Omental fat pad (tissue), 4 donors: Measurements from ENCODE around the gene TARDBP. TPM values are rescaled to one million over a fixed set of nuclear protein-coding genes. Genes with fewer than 3 reads are reported as not detected.
"Not testable (repeated sequence)": the region's sequence is repeated elsewhere in the genome, so short reads cannot be mapped to it uniquely, and the experiment has no call there.

Experiments
- ATAC-seq: fragments of 150-250 bp; one replicate; pipeline ENCODE4 v1.9.1; 2016; ENCODE audit warnings: mild to moderate bottlenecking, moderate library complexity; ENCODE audit not compliant: low FRiP score
- DNase-seq: peaks from one replicate; pipeline ENCODE4 v3.0.0-alpha.2; 2019; ENCODE audit warnings: low spot score
- total RNA-seq, 4 donors: library from RNA; depleted of rRNA; stranded (reverse); fragments of >200 nt; gene quantifications; one replicate each; pipeline ENCODE4 v1.1.0, GENCODE V29; 2016
- TF ChIP-seq, protein P1 (sequence below), 3 donors: fragments of 450-650 bp; IDR thresholded peaks; one replicate each; pipeline ENCODE4 v1.5.1; 2016 to 2017; ENCODE audit warnings: antibody characterized with exemption in 3 of 3, mild to moderate bottlenecking in 3 of 3, moderate library complexity in 2 of 3

The TARDBP gene
- total RNA-seq, 4 donors from 2014 or later: 73.8 to 188 (median 124) TPM

GRCh38 chr1:11061652-11062365 is 49.4 kb downstream of the TARDBP start:
- TF ChIP-seq, protein P1, sequence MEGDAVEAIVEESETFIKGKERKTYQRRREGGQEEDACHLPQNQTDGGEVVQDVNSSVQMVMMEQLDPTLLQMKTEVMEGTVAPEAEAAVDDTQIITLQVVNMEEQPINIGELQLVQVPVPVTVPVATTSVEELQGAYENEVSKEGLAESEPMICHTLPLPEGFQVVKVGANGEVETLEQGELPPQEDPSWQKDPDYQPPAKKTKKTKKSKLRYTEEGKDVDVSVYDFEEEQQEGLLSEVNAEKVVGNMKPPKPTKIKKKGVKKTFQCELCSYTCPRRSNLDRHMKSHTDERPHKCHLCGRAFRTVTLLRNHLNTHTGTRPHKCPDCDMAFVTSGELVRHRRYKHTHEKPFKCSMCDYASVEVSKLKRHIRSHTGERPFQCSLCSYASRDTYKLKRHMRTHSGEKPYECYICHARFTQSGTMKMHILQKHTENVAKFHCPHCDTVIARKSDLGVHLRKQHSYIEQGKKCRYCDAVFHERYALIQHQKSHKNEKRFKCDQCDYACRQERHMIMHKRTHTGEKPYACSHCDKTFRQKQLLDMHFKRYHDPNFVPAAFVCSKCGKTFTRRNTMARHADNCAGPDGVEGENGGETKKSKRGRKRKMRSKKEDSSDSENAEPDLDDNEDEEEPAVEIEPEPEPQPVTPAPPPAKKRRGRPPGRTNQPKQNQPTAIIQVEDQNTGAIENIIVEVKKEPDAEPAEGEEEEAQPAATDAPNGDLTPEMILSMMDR (IDR thresholded peaks at IDR 0.05): no peak
- ATAC-seq (no peak), DNase-seq (no peak)

- DNase-seq (no peak), ATAC-seq (no peak)
- TF ChIP-seq, protein P1 (IDR thresholded peaks at IDR 0.05): no peak
These were observed 50.5 kb downstream of the TARDBP start for GRCh38 chr1:11062965-11063401.

- not testable (repeated sequence) for ATAC-seq, DNase-seq
These were observed 51.6 kb downstream of the TARDBP start for GRCh38 chr1:11063937-11064537.

- no peak for ATAC-seq
- TF ChIP-seq, protein P1 (IDR thresholded peaks at IDR 0.05): no peak
- no peak for DNase-seq
These were observed 52.5 kb downstream of the TARDBP start for GRCh38 chr1:11064942-11065341.

DNA sequence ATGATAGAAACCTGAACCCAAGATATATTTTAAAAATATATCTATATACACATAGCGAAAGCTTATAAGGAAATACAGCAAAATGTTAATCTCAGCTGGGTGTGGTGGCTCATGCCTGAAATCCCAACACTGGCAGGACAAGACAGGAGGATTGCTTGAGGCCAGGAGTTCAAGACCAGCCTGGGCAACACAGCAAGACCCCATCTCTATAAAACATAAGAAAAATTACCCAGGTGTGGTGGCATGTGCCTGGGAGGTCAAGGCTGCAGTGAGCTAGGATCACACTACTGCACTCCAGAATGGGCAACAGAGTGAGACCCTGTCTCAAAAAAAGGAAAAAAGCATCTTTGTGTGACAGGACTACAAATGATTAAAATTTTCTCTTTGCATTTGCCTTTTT is 53.3 kb downstream of the TARDBP start:
- no peak for DNase-seq
- TF ChIP-seq, protein P1 (IDR thresholded peaks at IDR 0.05): no peak
- ATAC-seq: no peak

DNA sequence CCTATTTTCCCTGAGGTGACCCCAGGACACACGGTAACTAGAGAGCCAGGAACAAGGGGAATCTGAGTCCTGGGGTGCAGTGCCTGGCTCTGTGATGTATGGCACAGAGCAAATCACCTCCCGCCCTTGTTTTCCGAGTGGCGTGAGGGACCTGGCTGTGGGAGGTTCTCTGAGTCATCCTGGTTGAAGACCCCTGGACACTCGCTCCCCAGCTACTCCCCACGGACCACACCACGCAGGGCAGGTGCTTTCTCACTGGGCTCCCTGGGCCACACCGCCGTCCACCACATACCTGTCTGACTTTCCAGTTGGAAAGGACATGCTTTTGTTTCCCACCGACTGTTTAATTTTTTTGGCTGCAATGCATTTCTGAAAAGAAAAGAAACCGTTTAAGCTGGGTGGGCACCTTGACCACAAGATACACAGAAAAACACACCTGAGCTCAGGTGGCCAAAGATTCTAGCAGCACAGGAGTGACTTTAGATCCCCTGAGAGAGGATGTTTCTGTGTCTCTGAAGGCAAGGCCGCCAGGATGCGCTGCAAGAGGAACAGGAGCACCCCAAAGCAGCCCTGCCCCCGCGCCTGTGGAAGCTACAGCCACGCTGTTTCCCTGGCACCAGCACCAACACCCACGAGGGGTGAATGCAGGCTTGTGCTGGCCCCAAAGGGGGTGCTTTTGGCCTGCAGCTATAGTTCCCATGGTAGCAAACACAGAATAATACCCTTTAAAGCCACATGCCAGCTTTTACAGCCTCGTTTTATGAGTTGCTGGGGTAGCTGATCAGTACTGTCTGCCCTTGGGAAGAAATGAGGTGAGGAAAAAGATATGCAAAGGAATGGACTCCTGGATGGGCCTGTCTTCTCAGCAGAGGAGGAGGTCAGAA is 55.5 kb downstream of the TARDBP start:
- DNase-seq (no peak), ATAC-seq (no peak)
- TF ChIP-seq, protein P1 (IDR thresholded peaks at IDR 0.05): no peak
